HG02970 (cell line): ENCODE measurements around the gene SPATA17.
A peak's percentile ranks its signal among the peaks of the same experiment; 100 is the strongest.
"Not testable (repeated sequence)": the region's sequence is repeated elsewhere in the genome, so short reads cannot be mapped to it uniquely, and the experiment has no call there.

Experiments
- ATAC-seq: cut with Tn5 transposase; IDR thresholded peaks from one replicate; pipeline ENCODE4 v1.9.1; 2021; ENCODE audit warnings: mild to moderate bottlenecking, moderate library complexity, moderate number of reproducible peaks; ENCODE audit not compliant: unreplicated experiment, low FRiP score

SPATA17 gene, protein sequence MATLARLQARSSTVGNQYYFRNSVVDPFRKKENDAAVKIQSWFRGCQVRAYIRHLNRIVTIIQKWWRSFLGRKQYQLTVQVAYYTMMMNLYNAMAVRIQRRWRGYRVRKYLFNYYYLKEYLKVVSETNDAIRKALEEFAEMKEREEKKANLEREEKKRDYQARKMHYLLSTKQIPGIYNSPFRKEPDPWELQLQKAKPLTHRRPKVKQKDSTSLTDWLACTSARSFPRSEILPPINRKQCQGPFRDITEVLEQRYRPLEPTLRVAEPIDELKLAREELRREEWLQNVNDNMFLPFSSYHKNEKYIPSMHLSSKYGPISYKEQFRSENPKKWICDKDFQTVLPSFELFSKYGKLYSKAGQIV

DNA sequence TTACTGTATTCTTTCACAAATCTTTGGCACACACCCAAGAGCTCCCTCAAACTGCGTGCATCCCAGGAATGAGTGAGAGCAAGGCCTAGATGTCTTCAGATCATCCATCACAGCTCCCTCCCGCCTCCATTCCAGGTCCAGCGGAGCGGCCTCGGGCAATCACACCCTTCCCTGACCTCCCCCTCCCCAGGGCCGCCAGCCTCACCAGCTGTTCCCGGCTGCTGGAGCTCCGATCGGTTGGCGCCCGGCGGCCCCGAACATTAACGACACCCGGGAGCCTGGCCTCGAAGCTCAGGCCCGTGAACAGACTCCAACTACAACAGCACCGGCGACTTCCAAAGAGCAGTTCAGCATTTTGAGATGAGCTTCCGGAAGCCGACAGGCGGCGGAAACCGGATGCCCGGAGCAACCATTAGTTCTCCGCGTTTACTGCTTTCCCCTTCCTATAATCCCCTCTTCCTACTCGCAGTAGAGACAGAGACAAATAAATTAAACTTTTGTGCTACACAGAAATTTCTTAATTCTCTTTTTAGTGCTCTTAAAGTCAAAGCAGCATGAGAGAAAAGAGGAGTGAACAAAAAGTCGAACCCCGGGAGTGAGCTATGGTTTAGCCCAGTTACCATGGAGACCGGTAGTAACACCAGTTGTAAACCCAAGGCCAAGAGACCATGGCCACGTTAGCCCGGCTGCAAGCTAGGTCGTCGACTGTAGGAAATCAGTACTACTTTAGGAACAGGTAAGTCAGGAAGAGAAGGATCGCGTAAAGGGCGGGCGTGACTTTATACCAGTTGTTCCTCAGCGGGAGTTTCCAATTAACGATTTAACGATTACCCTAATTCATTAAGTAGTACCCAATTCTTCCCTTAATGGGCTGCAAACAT is at the start of gene SPATA17, which contains the start of gene GPATCH2:
SPATA17 (plus strand) TSS at position 634 of the 881 bp plus-strand sequence; CDS start at position 669, 35 bp downstream.
GPATCH2 (minus strand) TSS at position 380 of the 881 bp plus-strand sequence; CDS start at position 261, 119 bp downstream.
- ATAC-seq = peak; percentile 98

DNA sequence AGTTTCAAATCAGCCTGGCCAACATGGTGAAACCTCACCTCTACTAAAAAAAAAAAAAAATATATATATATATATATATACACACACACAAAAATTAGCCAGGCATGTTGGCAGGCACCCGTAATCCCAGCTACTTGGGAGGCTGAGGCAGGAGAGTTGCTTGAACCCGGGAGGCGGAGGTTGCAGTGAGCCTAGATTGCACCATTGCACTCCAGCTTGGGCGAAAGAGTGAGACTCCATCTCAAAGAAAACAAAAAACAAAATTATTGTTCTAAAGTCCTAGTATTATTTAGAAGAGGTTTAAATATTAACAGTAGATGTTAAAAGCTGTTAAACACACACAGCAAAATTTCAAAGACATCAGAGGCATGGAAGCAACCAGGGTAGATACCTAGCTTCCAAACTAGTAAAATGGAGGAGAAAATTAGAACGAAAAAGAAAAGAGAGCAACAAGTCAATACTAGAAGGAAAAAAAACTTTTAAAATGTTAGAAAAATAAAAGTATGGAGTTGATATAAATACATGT is 46.8 kb upstream of the SPATA17 start:
- not testable (repeated sequence) for ATAC-seq

- ATAC-seq = no peak
These were observed 45.6 kb upstream of the SPATA17 start for GRCh38 chr1:217585577-217585976.

DNA sequence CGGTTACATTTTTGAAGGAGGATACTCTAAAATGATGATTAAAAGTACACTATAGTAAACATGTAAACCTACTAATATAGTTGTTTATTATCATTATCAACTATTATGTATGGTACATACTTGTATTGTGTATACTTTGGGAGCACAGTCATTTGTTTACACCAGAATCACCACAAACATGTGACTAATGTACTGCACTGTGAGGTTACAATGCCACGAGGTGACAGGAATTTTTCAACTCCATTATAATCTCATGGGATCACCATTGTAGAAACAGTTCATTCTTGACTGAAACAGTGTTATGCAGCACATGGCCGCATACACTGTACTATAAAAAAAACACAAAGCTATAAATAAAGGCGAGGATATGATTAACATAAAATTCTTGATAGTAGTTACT is 44.6 kb upstream of the SPATA17 start:
- no peak for ATAC-seq

DNA sequence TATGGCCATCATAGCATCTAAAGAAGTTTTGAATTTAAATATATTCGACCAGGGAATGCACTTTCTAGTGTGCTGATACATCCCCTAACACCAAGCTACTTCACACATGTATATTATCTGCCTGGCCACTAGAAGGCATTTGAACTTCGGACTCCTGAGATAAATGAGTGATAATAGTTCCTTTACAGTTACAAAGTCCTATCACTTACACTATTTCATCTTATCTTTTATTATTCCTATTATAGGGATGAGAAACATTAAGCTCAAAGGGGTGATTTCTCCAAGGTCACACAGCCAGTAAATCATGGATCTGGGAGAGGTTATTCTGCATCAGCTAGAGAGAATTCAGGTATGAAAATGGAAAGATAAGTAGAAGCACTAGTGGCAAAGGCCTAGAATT is 40.5 kb upstream of the SPATA17 start:
- no peak for ATAC-seq

GRCh38 chr1:217599154-217599553 is 32.0 kb upstream of the SPATA17 start:
- no peak for ATAC-seq

GRCh38 chr1:217602380-217602779 is 28.8 kb upstream of the SPATA17 start:
- no peak for ATAC-seq

DNA sequence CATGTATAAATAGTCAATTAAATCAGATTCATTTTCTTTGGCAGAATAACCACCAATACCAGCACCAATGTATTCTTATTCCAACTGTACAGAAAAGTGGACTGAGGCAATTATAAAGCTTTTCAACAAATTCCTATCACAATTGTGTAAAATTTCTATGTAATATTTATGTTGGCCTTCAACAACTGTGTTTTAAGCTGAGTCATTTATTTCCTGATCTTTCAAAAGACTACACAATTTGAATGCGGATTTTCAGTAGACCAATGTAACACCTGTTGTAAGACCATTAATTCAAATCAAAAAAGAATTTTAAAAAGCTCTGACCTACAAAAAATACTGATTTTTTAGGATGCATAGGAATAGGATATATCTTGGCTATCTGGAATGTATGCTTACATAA is 25.8 kb upstream of the SPATA17 start:
- ATAC-seq = no peak

GRCh38 chr1:217614200-217614712 is 16.9 kb upstream of the SPATA17 start:
- no peak for ATAC-seq

DNA sequence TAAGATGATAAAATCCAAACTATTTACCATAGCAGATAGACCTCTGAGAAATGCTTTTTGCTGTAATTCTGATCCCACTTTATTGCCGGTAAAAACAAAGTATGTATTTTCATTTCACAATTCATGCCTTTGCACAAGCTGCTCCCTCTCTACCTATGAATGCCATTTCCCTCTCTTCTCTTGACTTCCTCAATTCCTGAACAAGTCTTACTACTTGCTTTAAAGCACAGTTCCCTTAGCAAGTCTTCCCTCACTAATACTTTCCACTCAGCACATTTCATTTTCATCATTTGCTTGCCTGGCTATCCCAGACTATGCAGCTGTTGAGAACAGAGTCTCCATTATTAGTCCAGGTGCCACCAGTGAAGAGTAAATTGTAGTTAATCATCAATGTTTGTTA is 14.0 kb upstream of the SPATA17 start:
- ATAC-seq = no peak

DNA sequence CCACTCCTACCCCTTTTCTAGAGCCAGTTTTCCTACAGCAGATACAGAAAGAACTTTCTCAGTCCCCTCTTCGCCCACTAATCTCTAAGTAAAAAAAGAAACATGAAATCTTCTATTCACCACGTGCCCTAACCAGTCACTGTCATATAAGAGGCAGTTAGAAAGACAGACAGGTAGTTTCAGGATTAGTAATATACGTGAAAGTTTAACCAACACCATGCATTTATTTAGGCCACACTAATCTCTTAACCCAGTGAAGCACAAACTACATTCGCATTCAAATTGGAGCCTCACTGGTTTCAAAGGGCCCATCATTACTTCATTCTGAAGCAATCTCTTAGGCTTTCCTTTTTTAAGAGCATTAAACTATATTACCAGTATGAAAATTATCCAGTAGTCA is 10.3 kb upstream of the SPATA17 start:
- ATAC-seq = peak; percentile 100

GRCh38 chr1:217622042-217622441 is 9.1 kb upstream of the SPATA17 start:
- ATAC-seq = no peak

GRCh38 chr1:217626321-217626720 is 4.8 kb upstream of the SPATA17 start:
- ATAC-seq = no peak

DNA sequence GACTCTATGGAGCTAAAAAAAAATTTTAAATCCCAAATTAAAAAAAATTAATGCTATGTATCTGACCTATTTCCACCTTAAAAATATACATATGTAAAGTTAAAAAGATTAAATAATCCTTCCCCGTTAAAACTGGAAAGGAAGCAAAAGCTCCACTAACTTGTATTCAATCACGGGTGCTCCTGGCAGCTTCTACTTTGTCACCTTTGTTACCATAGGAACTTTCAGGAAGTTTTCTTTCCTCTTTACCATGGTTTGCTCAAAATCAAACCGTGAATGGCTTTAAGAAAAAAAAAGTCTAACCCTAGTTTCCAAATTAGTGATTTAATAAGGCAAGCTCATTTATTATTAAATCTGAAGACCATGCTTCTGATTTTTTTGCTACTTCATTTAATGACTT is 3.7 kb upstream of the SPATA17 start:
- no peak for ATAC-seq

GRCh38 chr1:217642455-217642854 is 11.3 kb downstream of the SPATA17 start:
- ATAC-seq = no peak

- ATAC-seq = no peak
These were observed 16.6 kb downstream of the SPATA17 start for GRCh38 chr1:217647791-217648190.

DNA sequence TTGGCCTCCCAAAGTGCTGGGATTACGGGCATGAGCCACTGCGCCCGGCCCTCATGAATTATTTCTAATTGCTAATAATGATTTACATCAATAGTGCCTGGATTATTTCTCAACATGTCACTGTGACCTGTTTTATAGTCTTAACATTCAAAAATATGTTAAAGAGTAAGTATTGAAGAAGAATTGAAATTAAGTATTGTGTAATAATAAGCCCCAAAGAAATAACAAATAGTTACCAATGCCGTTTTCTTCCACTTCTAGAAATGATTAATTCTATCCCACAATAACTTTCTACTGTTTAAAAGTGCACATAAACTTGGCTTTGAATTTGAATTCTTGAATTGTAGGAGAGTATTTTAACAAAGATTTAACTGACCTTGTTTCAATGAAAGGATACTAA is 19.5 kb downstream of the SPATA17 start:
- no peak for ATAC-seq

- ATAC-seq = no peak
These were observed 29.4 kb downstream of the SPATA17 start for GRCh38 chr1:217660353-217661062.

- no peak for ATAC-seq
These were observed 30.3 kb downstream of the SPATA17 start for GRCh38 chr1:217661407-217661806.

- ATAC-seq = no peak
These were observed 37.3 kb downstream of the SPATA17 start for GRCh38 chr1:217668351-217668940.
